K562 (cell line): ENCODE data around the gene TCEAL9. TPM values are rescaled to one million over a fixed set of nuclear protein-coding genes. Genes with fewer than 3 reads are reported as not detected.
"Not testable (repeated sequence)": the region's sequence is repeated elsewhere in the genome, so short reads cannot be mapped to it uniquely, and the experiment has no call there.

ENCODE experiments used
- CEBPB ChIP-seq: fragments of 450-650 bp; IDR thresholded peaks from 2 replicates; pipeline ENCODE4 v1.6.1; 2016; ENCODE audit warnings: missing genetic modification characterization, missing compliant biosample characterization
- DDX20 ChIP-seq: fragments of 450-650 bp; IDR thresholded peaks from 2 replicates; pipeline ENCODE4 v1.6.1; 2016; ENCODE audit warnings: missing genetic modification characterization, low read depth, mild to moderate bottlenecking, missing compliant biosample characterization, moderate library complexity
- DMBX1 ChIP-seq: fragments of 250-450 bp; sonication (Bioruptor Pico); IDR thresholded peaks from 2 replicates; pipeline ENCODE4 v1.8.0; 2022; ENCODE audit warnings: inconsistent platforms, mild to moderate bottlenecking, moderate library complexity, borderline replicate concordance
- IRF9 ChIP-seq: fragments of 450-650 bp; IDR thresholded peaks from 2 replicates; pipeline ENCODE4 v1.6.1; 2016; ENCODE audit warnings: missing biosample characterization, missing genetic modification characterization
- MEF2D ChIP-seq: conservative IDR thresholded peaks from 2 replicates; pipeline ENCODE4 v1.6.1; 2016; ENCODE audit warnings: low read depth, missing genetic modification characterization, missing compliant biosample characterization
- NR4A1 ChIP-seq, 2 experiments: fragments of 250-450 bp in 1 of 2; fragments of 450-650 bp in 1 of 2; sonication (Bioruptor Pico) in 1 of 2; IDR thresholded peaks; 2 replicates each; pipeline versions ENCODE4 v1.4.0 to v1.6.1; 2016 to 2020; ENCODE audit warnings: mild to moderate bottlenecking in 2 of 2, missing compliant biosample characterization in 1 of 2, missing genetic modification characterization in 1 of 2, moderate library complexity in 1 of 2
- PTTG1 ChIP-seq: fragments of 450-650 bp; IDR thresholded peaks from 2 replicates; pipeline ENCODE4 v1.6.1; 2016; ENCODE audit warnings: low read depth, mild to moderate bottlenecking, missing genetic modification characterization, missing compliant biosample characterization
- PYGO2 ChIP-seq: fragments of 450-650 bp; IDR thresholded peaks from 2 replicates; pipeline ENCODE4 v1.6.1; 2016; ENCODE audit warnings: mild to moderate bottlenecking, missing genetic modification characterization, moderate library complexity, missing compliant biosample characterization
- polyA plus RNA-seq, 8 experiments: library from polyadenylated mRNA; depleted of rRNA in 4 of 8; stranded (reverse) in 5 of 8; unstranded in 3 of 8; fragments of >200 nt; fragmentation: Nextera tagmentation in 2 of 8; fragmentation: Illumina TruSeq in 1 of 8; extraction: Ambion mirVana in 2 of 8; extraction: Trizol in 1 of 8; gene quantifications; 2 replicates each; pipeline versions ENCODE4 v1.2.1 to v1.2.3, GENCODE V29; 2011 to 2014; ENCODE audit warnings: inconsistent platforms in 1 of 8, missing spikeins in 1 of 8
- total RNA-seq, 7 experiments: library from RNA; depleted of rRNA in 6 of 7; stranded (reverse); fragments of >200 nt in 6 of 7; fragmentation: Illumina TruSeq in 2 of 7; extraction: Trizol in 2 of 7; gene quantifications; 2 replicates each; pipeline versions ENCODE4 v1.2.1 to v1.2.3, GENCODE V29; 2011 to 2021; ENCODE audit warnings: low replicate concordance in 1 of 7
- TF ChIP-seq, protein P1 (sequence below), 3 experiments: fragments of 200-800 bp in 1 of 3; sonication (Bioruptor generic) in 1 of 3; sonication (generic) in 1 of 3; formaldehyde crosslinking in 1 of 3; IDR thresholded peaks; 2 replicates each; pipeline versions ENCODE4 v1.6.1 to v1.8.0; 2016 to 2022; ENCODE audit warnings: mild to moderate bottlenecking in 2 of 3, missing compliant biosample characterization in 2 of 3, missing genetic modification characterization in 2 of 3, missing genetic modification reagents in 1 of 3

TCEAL9 gene
- total and polyA plus RNA-seq, 9 of the 15 experiments (the other 6 are each of a cell fraction or from before 2014, with no cell fraction given), result 16.2 to 106 (median 69.6) TPM

- 0 out of 2 replicates have a peak, but pooled peaks have one; percentile 25 for TF ChIP-seq CEBPB (tag)
- TF ChIP-seq, protein P1, sequence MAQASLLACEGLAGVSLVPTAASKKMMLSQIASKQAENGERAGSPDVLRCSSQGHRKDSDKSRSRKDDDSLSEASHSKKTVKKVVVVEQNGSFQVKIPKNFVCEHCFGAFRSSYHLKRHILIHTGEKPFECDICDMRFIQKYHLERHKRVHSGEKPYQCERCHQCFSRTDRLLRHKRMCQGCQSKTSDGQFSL (CRISPR knock-in tag; IDR thresholded peaks at IDR 0.05), result not testable (repeated sequence)
- TF ChIP-seq, protein P1 (tag; IDR thresholded peaks at IDR 0.05), result 0 out of 4 replicates have a peak, but pooled peaks of 1 of the 2 experiments have one; percentile 47
- peak; percentile 67 for TF ChIP-seq IRF9 (tag)
- 0 out of 2 replicates have a peak, but pooled peaks have one; percentile 68 for TF ChIP-seq PYGO2 (tag)
- TF ChIP-seq DMBX1, result peak; percentile 87; the same call in 1 of the 2 replicates
- peak; percentile 71; the same call in 1 of the 2 replicates for TF ChIP-seq PTTG1 (tag)
- TF ChIP-seq DDX20 (tag), result 0 out of 2 replicates have a peak, but pooled peaks have one; percentile 44
- not testable (repeated sequence) for TF ChIP-seq NR4A1 (CRISPR knock-in tag; IDR thresholded peaks at IDR 0.05)
- peak; percentile 79 for TF ChIP-seq NR4A1 (tag; IDR thresholded peaks at IDR 0.05)
- 0 out of 2 replicates have a peak, but pooled peaks have one; percentile 36 for TF ChIP-seq MEF2D (tag)
Measured at GRCh38 chrX:103385283-103385830, 29.1 kb downstream of the TCEAL9 start (continued).
